ENCODE measurements around the gene PELI1. TPM values are rescaled to one million over a fixed set of nuclear protein-coding genes. Genes with fewer than 3 reads are reported as not detected.

The PELI1 gene
- total and polyA plus RNA-seq, 4 experiments from 2014 or later: 11.3 to 40.5 (median 26.1) TPM

DNA sequence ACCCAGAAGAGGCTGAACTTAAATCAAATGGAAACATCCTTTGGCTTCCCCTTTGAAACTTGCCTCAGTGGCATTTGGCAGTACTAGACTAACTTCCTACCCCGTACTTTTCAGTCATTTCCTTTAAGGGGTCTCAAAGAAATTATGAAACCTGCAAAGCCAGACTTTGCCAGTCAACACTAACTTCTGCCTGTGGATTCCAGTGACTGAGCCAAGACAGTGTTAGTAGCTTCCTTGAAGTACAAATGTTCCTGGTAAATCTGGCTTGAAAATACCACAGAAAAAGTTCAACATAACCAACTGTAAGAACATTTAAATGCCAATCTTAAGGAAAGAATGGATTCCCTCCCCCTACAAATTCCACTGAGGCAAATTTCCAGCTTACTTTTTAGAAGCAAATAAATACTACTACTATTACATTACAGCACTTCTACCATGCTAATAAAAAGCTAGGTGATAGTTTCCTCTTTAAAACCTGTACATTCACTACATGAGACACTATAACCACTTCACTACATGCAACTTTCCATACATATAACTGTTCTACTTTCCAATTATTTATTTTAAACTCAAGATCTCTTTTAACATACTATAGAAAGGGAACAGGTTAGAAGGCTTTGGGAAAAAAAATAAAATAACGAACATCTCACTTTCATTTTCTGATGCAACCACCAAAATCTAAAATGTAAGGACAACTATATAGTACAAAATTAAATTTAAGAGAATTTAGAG is 2.4 kb downstream of the PELI1 start:
- intact Hi-C loops (cut with micrococcal nuclease): loop anchor here (2.0 to 10.0 kb wide), 8 partner anchors 17 to 1083 kb away; partner anchors contain the start of gene ACTR2
- peaks cover 0 to 2% (median 0%) of the 10 kb centered on the region in 8 donors for H3K9me3 Mint-ChIP-seq
- H3K4me1 Mint-ChIP-seq: peaks cover 39 to 62% (median 44%) of the 10 kb centered on the region in 4 donors
- H3K4me3 Mint-ChIP-seq: peak overlapping the region; percentile 92 to 99 (median 98)
- peak overlapping the region; percentile 61 to 81 for H3K4me3 ChIP-seq (ENCODE audit: low read length in 2 of 2)
- ChIA-PET CTCF (ENCODE audit: partially characterized antibody) (interaction anchor here (0.8 to 3.2 kb wide), 2 partner anchors 44 to 186 kb away, joined by 4 to 24 read pairs; no protein-coding TSS in a partner anchor), POLR2A (ENCODE audit: partially characterized antibody) (interaction anchor here (0.6 to 5.1 kb wide), 14 partner anchors 8 to 382 kb away, joined by 3 to 51 read pairs (median 4); no protein-coding TSS in a partner anchor)
- H3K9me3 ChIP-seq (ENCODE audit: control insufficient read depth in 1 of 2, low read length in 2 of 2): no peaks in the 10 kb centered on the region
- DNase-seq: peak in 1 of 5 donors; percentile 22
- no peaks in the 10 kb centered on the region for H3K27me3 Mint-ChIP-seq
- H3K27ac Mint-ChIP-seq: peak overlapping the region; percentile 74 to 99 (median 89)
- peaks cover 8 to 16% of the 10 kb centered on the region in 2 donors for H3K36me3 Mint-ChIP-seq
- no peaks in the 10 kb centered on the region for H3K27me3 ChIP-seq (ENCODE audit: insufficient read depth, low read length)
- no peaks in the 10 kb centered on the region for H3K36me3 ChIP-seq (ENCODE audit: insufficient read depth, low read length)
- peaks cover 70% of the 10 kb centered on the region for H3K4me1 ChIP-seq (ENCODE audit: insufficient read depth, low read length)
- H3K27ac ChIP-seq (ENCODE audit: low read depth, low read length): peak overlapping the region; percentile 88

DNA sequence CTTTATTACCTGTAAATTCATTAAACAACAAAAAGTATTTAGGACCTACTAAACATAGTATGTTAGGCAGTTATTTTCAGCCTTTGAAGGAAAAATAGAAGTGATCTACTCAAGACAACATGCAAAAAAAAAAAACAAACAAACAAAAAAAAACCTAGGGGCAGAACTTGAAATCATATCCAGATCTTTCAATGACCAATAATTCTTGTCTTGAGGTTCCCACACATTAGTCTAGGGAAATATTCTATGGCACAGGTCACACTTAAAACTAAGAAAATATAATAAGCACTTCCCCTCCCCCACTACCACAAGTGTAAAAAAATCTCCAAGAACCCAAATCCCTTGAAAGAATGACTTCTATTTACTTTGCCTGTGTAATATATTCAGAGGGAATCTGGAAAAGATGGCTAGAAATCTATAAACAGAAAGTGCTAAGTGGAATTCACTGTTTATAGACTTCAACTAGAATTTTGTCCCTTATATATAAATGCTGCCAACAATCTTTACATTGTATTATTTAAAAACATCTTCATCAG is 3.5 kb downstream of the PELI1 start:
- Mint-ChIP-seq H3K4me3 (peak overlapping the region in 6 of 8 donors; percentile 50 to 72 (median 65)), H3K27ac (peak overlapping the region in 2 of 7 donors; percentile 81 to 98)
- no peak overlapping the region for H3K27ac ChIP-seq (ENCODE audit: low read depth, low read length)

GRCh38 chr2:64139956-64140355 is 4.3 kb downstream of the PELI1 start:
- Mint-ChIP-seq H3K4me3 (peak overlapping the region in 3 of 8 donors; percentile 2 to 16 (median 14)), H3K9me3 (peaks cover 0 to 2% (median 0%) of the 10 kb centered on the region in 8 donors), H3K27ac (peak overlapping the region in 1 of 7 donors; percentile 8), H3K36me3 (peaks cover 8 to 18% of the 10 kb centered on the region in 2 donors), H3K4me1 (peaks cover 50 to 78% (median 58%) of the 10 kb centered on the region in 4 donors), H3K27me3 (no peaks in the 10 kb centered on the region)
- H3K4me3 ChIP-seq (ENCODE audit: low read length in 2 of 2): no peak overlapping the region
- POLR2A ChIA-PET (ENCODE audit: partially characterized antibody): interaction anchor here (5.1 kb wide), 1 partner anchor 187 kb away, joined by 51 read pairs; no protein-coding TSS in a partner anchor
- no peak overlapping the region for H3K27ac ChIP-seq (ENCODE audit: low read depth, low read length)
- intact Hi-C loops (cut with micrococcal nuclease): loop anchor here (5.0 to 10.0 kb wide), 4 partner anchors 122 to 1085 kb away; partner anchors contain the start of gene ACTR2
- CTCF ChIA-PET (ENCODE audit: partially characterized antibody): no interaction called here
- no peaks in the 10 kb centered on the region for H3K9me3 ChIP-seq (ENCODE audit: control insufficient read depth in 1 of 2, low read length in 2 of 2)
- H3K36me3 ChIP-seq (ENCODE audit: insufficient read depth, low read length): no peaks in the 10 kb centered on the region
- peaks cover 70% of the 10 kb centered on the region for H3K4me1 ChIP-seq (ENCODE audit: insufficient read depth, low read length)
- DNase-seq: no peak
- H3K27me3 ChIP-seq (ENCODE audit: insufficient read depth, low read length): no peaks in the 10 kb centered on the region

More for the DNA sequence above, 3.5 kb downstream of the PELI1 start:
- POLR2A ChIA-PET (ENCODE audit: partially characterized antibody): interaction anchor here (2.4 to 5.1 kb wide), 4 partner anchors 64 to 383 kb away, joined by 9 to 51 read pairs (median 14); no protein-coding TSS in a partner anchor
- intact Hi-C loops (cut with micrococcal nuclease): loop anchor here (5.0 to 10.0 kb wide), 4 partner anchors 122 to 1084 kb away; partner anchors contain the start of gene ACTR2
- Mint-ChIP-seq H3K4me1 (peaks cover 44 to 70% (median 51%) of the 10 kb centered on the region in 4 donors), H3K27me3 (no peaks in the 10 kb centered on the region), H3K9me3 (peaks cover 0 to 2% (median 0%) of the 10 kb centered on the region in 8 donors), H3K36me3 (peaks cover 8 to 16% of the 10 kb centered on the region in 2 donors)
- CTCF ChIA-PET (ENCODE audit: partially characterized antibody): interaction anchor here (3.2 kb wide), 1 partner anchor 187 kb away, joined by 24 read pairs; no protein-coding TSS in a partner anchor
- Histone ChIP-seq H3K27me3 (ENCODE audit: insufficient read depth, low read length) (no peaks in the 10 kb centered on the region), H3K9me3 (ENCODE audit: control insufficient read depth in 1 of 2, low read length in 2 of 2) (no peaks in the 10 kb centered on the region), H3K36me3 (ENCODE audit: insufficient read depth, low read length) (no peaks in the 10 kb centered on the region), H3K4me1 (ENCODE audit: insufficient read depth, low read length) (peaks cover 70% of the 10 kb centered on the region), H3K4me3 (ENCODE audit: low read length in 2 of 2) (no peak overlapping the region)
- DNase-seq: no peak

DNA sequence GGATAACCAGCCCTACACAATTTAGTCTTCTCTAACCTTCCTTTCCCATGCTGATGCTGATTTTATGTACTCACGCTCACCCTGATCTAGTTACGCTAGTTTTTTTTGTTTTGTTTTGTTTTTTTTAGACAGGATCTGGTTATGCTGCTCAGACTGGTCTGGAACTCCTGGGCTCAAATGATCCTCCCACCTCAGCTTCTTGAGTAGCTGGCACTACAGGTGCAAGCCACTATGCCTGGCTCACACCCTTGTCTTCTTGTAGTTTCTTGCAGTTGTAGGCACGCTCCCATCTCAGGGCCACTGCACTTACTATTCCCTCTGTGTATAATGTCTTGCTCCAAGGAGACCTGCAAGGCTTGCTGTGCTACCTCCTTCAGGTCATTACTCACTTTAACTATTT is 6.2 kb downstream of the PELI1 start:
- H3K27ac Mint-ChIP-seq: peak overlapping the region in 2 of 7 donors; percentile 32 to 37
- intact Hi-C loops (cut with micrococcal nuclease): no loop called here
- H3K9me3 Mint-ChIP-seq: no peaks in the 10 kb centered on the region
- no peaks in the 10 kb centered on the region for H3K27me3 ChIP-seq (ENCODE audit: insufficient read depth, low read length)
- H3K4me3 ChIP-seq (ENCODE audit: low read length in 2 of 2): no peak overlapping the region
- H3K4me3 Mint-ChIP-seq: peak overlapping the region in 4 of 8 donors; percentile 9 to 53 (median 33)
- no peak overlapping the region for H3K27ac ChIP-seq (ENCODE audit: low read depth, low read length)
- H3K27me3 Mint-ChIP-seq: no peaks in the 10 kb centered on the region
- peaks cover 54 to 88% (median 69%) of the 10 kb centered on the region in 4 donors for H3K4me1 Mint-ChIP-seq
- CTCF ChIA-PET (ENCODE audit: partially characterized antibody): no interaction called here
- peaks cover 10 to 12% of the 10 kb centered on the region in 2 donors for H3K36me3 Mint-ChIP-seq
- no peak for DNase-seq
- peaks cover 84% of the 10 kb centered on the region for H3K4me1 ChIP-seq (ENCODE audit: insufficient read depth, low read length)
- no peaks in the 10 kb centered on the region for H3K9me3 ChIP-seq (ENCODE audit: control insufficient read depth in 1 of 2, low read length in 2 of 2)
- POLR2A ChIA-PET (ENCODE audit: partially characterized antibody): no interaction called here
- H3K36me3 ChIP-seq (ENCODE audit: insufficient read depth, low read length): no peaks in the 10 kb centered on the region

DNA sequence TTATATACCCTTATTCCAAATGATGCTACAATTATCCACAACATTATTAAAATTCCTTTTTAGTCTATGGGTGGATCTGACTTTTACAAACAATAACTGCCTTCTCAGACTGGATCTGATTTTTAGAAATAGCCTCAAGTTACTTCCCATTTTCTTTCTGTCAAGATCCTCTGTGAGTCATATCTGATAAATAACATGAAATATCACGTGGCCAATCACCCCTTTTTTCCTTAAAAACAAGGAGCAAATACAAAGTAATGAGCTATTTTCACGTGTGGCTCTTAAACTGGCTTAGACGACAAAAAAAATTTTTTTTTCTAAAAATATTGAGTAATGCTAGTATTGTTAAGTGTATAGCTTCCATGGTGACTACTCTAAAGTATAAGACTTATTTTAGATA is 6.7 kb downstream of the PELI1 start:
- ChIA-PET CTCF (ENCODE audit: partially characterized antibody) (no interaction called here), POLR2A (ENCODE audit: partially characterized antibody) (no interaction called here)
- no peaks in the 10 kb centered on the region for H3K9me3 ChIP-seq (ENCODE audit: control insufficient read depth in 1 of 2, low read length in 2 of 2)
- no peak overlapping the region for H3K27ac ChIP-seq (ENCODE audit: low read depth, low read length)
- Mint-ChIP-seq H3K9me3 (no peaks in the 10 kb centered on the region), H3K4me3 (peak overlapping the region in 1 of 8 donors; percentile 3), H3K27ac (peak overlapping the region in 1 of 7 donors; percentile 9), H3K4me1 (peaks cover 56 to 90% (median 71%) of the 10 kb centered on the region in 4 donors), H3K36me3 (peaks cover 10 to 12% of the 10 kb centered on the region in 2 donors), H3K27me3 (no peaks in the 10 kb centered on the region)
- intact Hi-C loops (cut with micrococcal nuclease): no loop called here
- H3K36me3 ChIP-seq (ENCODE audit: insufficient read depth, low read length): no peaks in the 10 kb centered on the region
- no peaks in the 10 kb centered on the region for H3K27me3 ChIP-seq (ENCODE audit: insufficient read depth, low read length)
- peaks cover 88% of the 10 kb centered on the region for H3K4me1 ChIP-seq (ENCODE audit: insufficient read depth, low read length)
- no peak overlapping the region for H3K4me3 ChIP-seq (ENCODE audit: low read length in 2 of 2)
- DNase-seq: no peak

GRCh38 chr2:64135421-64135820 is 8.8 kb downstream of the PELI1 start:
- Mint-ChIP-seq H3K9me3 (no peaks in the 10 kb centered on the region), H3K4me3 (peak overlapping the region in 6 of 8 donors; percentile 7 to 43 (median 16)), H3K27ac (peak overlapping the region in 5 of 7 donors; percentile 24 to 68 (median 43)), H3K4me1 (peaks cover 49 to 80% (median 65%) of the 10 kb centered on the region in 4 donors), H3K27me3 (no peaks in the 10 kb centered on the region), H3K36me3 (peaks cover 12 to 13% of the 10 kb centered on the region in 2 donors)
- intact Hi-C loops (cut with micrococcal nuclease): loop anchor here (1.0 to 2.0 kb wide), 2 partner anchors 8 to 21 kb away; no protein-coding TSS in a partner anchor
- Histone ChIP-seq H3K27me3 (ENCODE audit: insufficient read depth, low read length) (no peaks in the 10 kb centered on the region), H3K9me3 (ENCODE audit: control insufficient read depth in 1 of 2, low read length in 2 of 2) (no peaks in the 10 kb centered on the region), H3K4me3 (ENCODE audit: low read length in 2 of 2) (no peak overlapping the region), H3K27ac (ENCODE audit: low read depth, low read length) (no peak overlapping the region), H3K4me1 (ENCODE audit: insufficient read depth, low read length) (peaks cover 76% of the 10 kb centered on the region), H3K36me3 (ENCODE audit: insufficient read depth, low read length) (no peaks in the 10 kb centered on the region)
- CTCF ChIA-PET (ENCODE audit: partially characterized antibody): interaction anchor here (0.8 to 1.5 kb wide), 4 partner anchors 11 to 195 kb away, joined by 3 read pairs; no protein-coding TSS in a partner anchor
- DNase-seq: no peak
- POLR2A ChIA-PET (ENCODE audit: partially characterized antibody): interaction anchor here (1.1 kb wide), 1 partner anchor 8 kb away, joined by 5 read pairs; no protein-coding TSS in a partner anchor
